ENCODE data around the gene SEMA4D. TPM values are rescaled to one million over a fixed set of nuclear protein-coding genes. Genes with fewer than 3 reads are reported as not detected.

SEMA4D gene
- total and polyA plus RNA-seq, 5 experiments from 2014 or later, result 154 to 573 (median 359) TPM

DNA sequence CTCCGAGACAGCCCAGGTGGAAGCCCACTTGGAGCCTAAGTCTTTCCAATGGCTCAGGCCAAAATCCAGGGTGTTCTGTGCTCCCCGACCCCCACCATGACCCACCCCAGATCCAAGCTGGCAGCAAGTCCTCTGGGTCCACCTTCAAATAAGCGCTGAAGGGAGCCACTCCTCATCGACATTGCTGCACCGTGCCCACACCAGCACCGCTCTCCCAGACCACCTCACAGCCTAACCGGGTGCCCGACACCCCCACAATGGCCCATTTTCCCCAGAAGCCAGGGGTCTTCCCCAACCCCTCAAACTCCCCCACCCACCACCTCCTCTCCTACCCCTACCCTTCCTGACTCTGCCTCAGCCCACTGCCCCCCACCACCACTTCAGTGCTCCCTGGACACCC lies 50.5 kb downstream of the SEMA4D start:
- H3K9me3 Mint-ChIP-seq, result no peaks in the 10 kb centered on the region
- POLR2A ChIA-PET, result interaction anchor here (0.7 to 2.4 kb wide), 6 partner anchors 10 to 102 kb away, joined by 3 to 11 read pairs (median 6); no protein-coding TSS in a partner anchor
- peak overlapping the region; percentile 88 to 99 (median 96) for H3K27ac Mint-ChIP-seq
- DNase-seq (no peak), ATAC-seq (no peak)
- H3K27me3 Mint-ChIP-seq, result no peaks in the 10 kb centered on the region
- H3K4me1 Mint-ChIP-seq, result peaks cover 50 to 95% (median 90%) of the 10 kb centered on the region in 4 donors
- peak overlapping the region in 7 of 10 donors; percentile 37 to 83 (median 60) for H3K4me3 Mint-ChIP-seq
- H3K36me3 Mint-ChIP-seq, result peaks cover 3 to 72% (median 10%) of the 10 kb centered on the region in 3 donors

DNA sequence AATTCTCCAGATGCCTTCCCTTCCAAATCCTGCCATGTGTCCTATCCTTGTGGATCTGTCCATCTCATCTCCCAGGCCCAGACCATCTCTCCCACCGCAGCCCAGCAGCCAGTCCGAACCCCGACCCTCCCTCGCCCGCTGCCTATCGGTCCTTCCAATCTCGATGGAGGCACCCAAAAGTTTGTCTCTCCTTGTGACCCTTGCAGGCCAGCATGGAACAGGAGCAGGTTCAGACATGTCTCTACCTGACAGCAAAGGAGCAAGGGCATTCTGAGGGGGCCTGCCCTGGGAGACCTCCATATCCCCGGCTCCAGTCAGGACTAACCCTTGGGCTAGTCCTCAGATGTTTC lies 51.0 kb downstream of the SEMA4D start:
- POLR2A ChIA-PET, result interaction anchor here (0.7 to 3.1 kb wide), 5 partner anchors 11 to 43 kb away, joined by 3 to 11 read pairs (median 6); no protein-coding TSS in a partner anchor
- H3K9me3 Mint-ChIP-seq, result no peaks in the 10 kb centered on the region
- H3K36me3 Mint-ChIP-seq, result peaks cover 3 to 72% (median 10%) of the 10 kb centered on the region in 3 donors
- no peaks in the 10 kb centered on the region for H3K27me3 Mint-ChIP-seq
- peak overlapping the region; percentile 88 to 99 (median 96) for H3K27ac Mint-ChIP-seq
- peaks cover 52 to 97% (median 93%) of the 10 kb centered on the region in 4 donors for H3K4me1 Mint-ChIP-seq
- DNase-seq (peak in 1 of 10 donors; percentile 52), ATAC-seq (no peak)
- peak overlapping the region in 8 of 10 donors; percentile 7 to 83 (median 59) for H3K4me3 Mint-ChIP-seq

DNA sequence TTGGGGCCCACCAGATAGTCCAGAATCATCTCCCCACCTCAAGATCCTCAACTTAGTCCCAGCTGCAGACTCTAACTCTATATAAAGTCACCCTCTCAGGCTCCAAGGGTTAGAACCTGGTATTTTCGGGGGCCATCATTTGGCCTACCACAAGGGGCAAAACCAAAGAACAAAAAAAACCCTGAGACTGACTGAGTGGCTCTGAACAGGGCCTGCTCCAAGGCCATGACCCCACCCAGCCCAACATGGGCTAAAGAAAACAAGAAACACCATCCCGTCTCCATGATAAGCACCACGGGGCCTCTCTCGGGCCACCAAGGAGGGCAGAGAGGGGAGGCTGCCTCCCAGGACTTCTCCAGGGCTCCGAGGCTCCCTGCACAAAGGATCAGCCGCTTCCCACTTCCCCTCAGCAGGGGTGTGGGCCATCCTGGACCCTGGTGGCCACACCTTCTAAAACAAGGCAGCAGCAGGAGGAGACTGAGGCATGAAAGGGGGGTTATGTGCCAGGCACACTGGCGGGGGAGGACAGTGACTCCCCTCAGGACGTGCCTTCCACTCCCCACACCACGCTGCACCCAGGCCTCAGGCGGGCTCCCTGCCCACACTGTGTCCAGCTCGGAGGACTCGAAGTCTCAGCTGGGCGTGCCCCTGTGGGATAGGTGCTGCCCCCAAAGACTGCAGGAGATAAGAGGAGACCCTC lies 51.5 kb downstream of the SEMA4D start:
- H3K4me3 Mint-ChIP-seq, result peak overlapping the region in 9 of 10 donors; percentile 34 to 87 (median 76)
- peak overlapping the region; percentile 92 to 99 (median 98) for H3K27ac Mint-ChIP-seq
- peaks cover 3 to 69% (median 10%) of the 10 kb centered on the region in 3 donors for H3K36me3 Mint-ChIP-seq
- peaks cover 51 to 97% (median 93%) of the 10 kb centered on the region in 4 donors for H3K4me1 Mint-ChIP-seq
- H3K9me3 Mint-ChIP-seq, result no peaks in the 10 kb centered on the region
- peak in 1 of 10 donors; percentile 50 for DNase-seq
- no peaks in the 10 kb centered on the region for H3K27me3 Mint-ChIP-seq
- POLR2A ChIA-PET, result interaction anchor here (0.7 to 11.2 kb wide), 7 partner anchors 8 to 102 kb away, joined by 3 to 108 read pairs (median 9); no protein-coding TSS in a partner anchor
- no peak for ATAC-seq

DNA sequence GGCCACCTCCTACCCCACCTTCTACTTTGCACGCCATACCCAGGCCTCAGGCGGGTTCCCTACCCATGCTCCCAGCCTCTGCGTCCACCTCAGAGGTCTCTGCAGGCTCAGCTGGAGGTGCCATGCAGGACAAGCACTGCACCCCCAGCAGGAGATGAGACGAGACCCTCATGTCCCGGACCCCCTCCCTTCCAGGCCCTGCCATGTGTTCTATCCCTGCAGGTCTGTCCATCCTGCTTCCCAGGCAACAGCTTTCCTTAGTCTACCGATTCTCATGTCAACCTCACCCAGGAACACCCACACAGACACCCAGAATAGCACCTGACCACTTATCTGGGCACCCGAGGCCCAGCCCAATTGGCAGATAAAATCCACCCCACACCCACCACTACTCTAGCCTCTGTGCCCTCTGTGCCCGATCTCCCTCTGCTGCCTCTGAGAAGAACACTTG lies 52.1 kb downstream of the SEMA4D start:
- H3K36me3 Mint-ChIP-seq, result peaks cover 3 to 69% (median 10%) of the 10 kb centered on the region in 3 donors
- ATAC-seq, result no peak
- H3K4me1 Mint-ChIP-seq, result peaks cover 54 to 97% (median 93%) of the 10 kb centered on the region in 4 donors
- peak overlapping the region; percentile 92 to 99 (median 98) for H3K27ac Mint-ChIP-seq
- DNase-seq, result peak in 1 of 10 donors; percentile 45
- no peaks in the 10 kb centered on the region for H3K27me3 Mint-ChIP-seq
- peak overlapping the region; percentile 34 to 87 (median 70) for H3K4me3 Mint-ChIP-seq
- POLR2A ChIA-PET, result interaction anchor here (0.9 to 11.2 kb wide), 10 partner anchors 8 to 103 kb away, joined by 3 to 108 read pairs (median 10); no protein-coding TSS in a partner anchor
- H3K9me3 Mint-ChIP-seq, result no peaks in the 10 kb centered on the region

DNA sequence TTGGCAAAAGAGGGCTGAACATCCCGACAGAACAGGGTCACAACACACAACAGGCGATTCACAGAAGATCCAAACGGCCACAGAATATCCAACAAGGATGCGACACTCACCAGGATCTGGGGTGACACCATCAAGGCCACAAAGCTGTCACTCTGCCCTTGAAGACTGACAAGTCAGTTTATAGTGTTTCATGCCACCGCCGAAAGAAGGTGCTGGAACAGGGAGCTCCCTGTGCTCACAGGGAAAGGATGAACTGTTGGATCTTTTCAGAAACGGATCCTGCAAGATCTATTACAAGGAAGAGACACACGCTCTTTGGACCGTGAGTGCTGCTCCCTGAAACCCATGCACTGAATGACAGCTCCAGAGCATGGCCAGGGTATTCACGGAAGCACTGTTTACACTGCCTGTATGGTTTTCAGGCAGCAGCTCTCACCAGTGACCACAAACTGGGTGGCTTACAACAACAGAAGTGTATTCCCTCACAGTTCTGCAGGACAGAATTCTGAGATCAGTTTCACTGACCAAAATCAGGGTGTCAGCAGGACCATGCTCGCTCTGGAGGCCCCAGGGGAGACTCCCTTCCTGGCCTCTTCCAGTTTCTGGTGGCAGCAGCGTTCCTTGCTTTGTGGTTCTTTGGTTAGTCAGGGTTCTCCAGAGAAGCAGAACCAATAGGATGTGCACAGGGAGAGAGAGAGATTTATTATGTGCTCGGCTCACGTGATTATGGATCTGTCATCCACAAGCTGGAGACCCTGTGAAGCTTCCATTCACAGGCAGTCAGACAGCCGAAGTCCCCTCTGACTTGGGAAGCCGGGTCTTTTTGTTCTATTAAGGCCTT lies 52.8 kb downstream of the SEMA4D start:
- peak overlapping the region; percentile 92 to 99 (median 98) for H3K27ac Mint-ChIP-seq
- no peak for ATAC-seq
- POLR2A ChIA-PET, result interaction anchor here (0.9 to 11.2 kb wide), 16 partner anchors 9 to 103 kb away, joined by 3 to 108 read pairs (median 4); no protein-coding TSS in a partner anchor
- H3K9me3 Mint-ChIP-seq, result no peaks in the 10 kb centered on the region
- DNase-seq, result no peak
- no peaks in the 10 kb centered on the region for H3K27me3 Mint-ChIP-seq
- H3K4me3 Mint-ChIP-seq, result peak overlapping the region; percentile 41 to 87 (median 72)
- peaks cover 56 to 97% (median 93%) of the 10 kb centered on the region in 4 donors for H3K4me1 Mint-ChIP-seq
- peaks cover 3 to 69% (median 10%) of the 10 kb centered on the region in 3 donors for H3K36me3 Mint-ChIP-seq

GRCh38 chr9:89444274-89444673 lies 53.6 kb downstream of the SEMA4D start:
- ATAC-seq (peak; percentile 84 to 98), DNase-seq (peak in 9 of 10 donors; percentile 44 to 88 (median 76))
- POLR2A ChIA-PET, result interaction anchor here (0.7 to 11.2 kb wide), 16 partner anchors 10 to 112 kb away, joined by 3 to 108 read pairs (median 4); no protein-coding TSS in a partner anchor
- peaks cover 53 to 97% (median 93%) of the 10 kb centered on the region in 4 donors for H3K4me1 Mint-ChIP-seq
- no peaks in the 10 kb centered on the region for H3K9me3 Mint-ChIP-seq
- H3K27me3 Mint-ChIP-seq, result no peaks in the 10 kb centered on the region
- peaks cover 3 to 69% (median 7%) of the 10 kb centered on the region in 3 donors for H3K36me3 Mint-ChIP-seq
- H3K27ac Mint-ChIP-seq, result peak overlapping the region; percentile 92 to 99 (median 98)
- peak overlapping the region; percentile 46 to 87 (median 72) for H3K4me3 Mint-ChIP-seq

- ATAC-seq (no peak), DNase-seq (no peak)
- Mint-ChIP-seq H3K27me3 (no peaks in the 10 kb centered on the region), H3K27ac (peak overlapping the region; percentile 94 to 99 (median 98)), H3K4me1 (peaks cover 45 to 95% (median 89%) of the 10 kb centered on the region in 4 donors), H3K36me3 (peaks cover 3 to 67% (median 5%) of the 10 kb centered on the region in 3 donors), H3K9me3 (no peaks in the 10 kb centered on the region), H3K4me3 (peak overlapping the region in 3 of 10 donors; percentile 51 to 71 (median 55))
- POLR2A ChIA-PET, result interaction anchor here (0.8 to 11.2 kb wide), 11 partner anchors 11 to 113 kb away, joined by 3 to 108 read pairs (median 5); no protein-coding TSS in a partner anchor
Observed at GRCh38 chr9:89442981-89443814, 54.7 kb downstream of the SEMA4D start.

DNA sequence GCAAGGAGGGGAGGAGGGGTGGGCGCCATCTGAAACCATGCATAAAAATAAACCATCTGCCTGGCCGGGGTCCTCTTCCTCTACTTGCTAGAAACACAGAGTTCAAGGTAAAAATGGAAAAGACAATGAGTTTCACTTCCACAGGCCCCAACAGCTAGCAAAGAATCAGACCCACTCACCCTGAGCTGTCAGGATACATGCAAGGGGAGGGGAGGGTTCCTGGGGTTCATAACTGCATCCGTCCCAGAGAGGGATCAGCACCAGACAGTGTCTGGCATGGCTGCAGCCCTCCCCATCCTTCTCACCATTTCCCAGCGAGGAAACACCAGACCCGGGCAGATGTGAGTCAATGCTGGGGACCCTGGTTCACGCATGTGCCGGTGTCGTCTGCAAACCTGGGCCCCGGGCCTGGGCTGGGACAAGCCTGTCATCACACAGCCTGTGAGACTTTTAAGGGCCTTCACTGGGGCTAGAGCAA lies 55.4 kb downstream of the SEMA4D start:
- POLR2A ChIA-PET, result interaction anchor here (1.2 to 11.2 kb wide), 7 partner anchors 10 to 106 kb away, joined by 3 to 108 read pairs (median 7); no protein-coding TSS in a partner anchor
- peak overlapping the region; percentile 86 to 97 (median 93) for H3K27ac Mint-ChIP-seq

GRCh38 chr9:89441986-89442385 lies 55.9 kb downstream of the SEMA4D start:
- peak overlapping the region in 7 of 10 donors; percentile 16 to 78 (median 45) for H3K4me3 Mint-ChIP-seq
- H3K9me3 Mint-ChIP-seq, result no peaks in the 10 kb centered on the region
- no peak for ATAC-seq
- POLR2A ChIA-PET, result interaction anchor here (0.8 to 11.2 kb wide), 8 partner anchors 10 to 107 kb away, joined by 3 to 108 read pairs (median 6); no protein-coding TSS in a partner anchor
- DNase-seq, result no peak
- peaks cover 50 to 98% (median 89%) of the 10 kb centered on the region in 4 donors for H3K4me1 Mint-ChIP-seq
- no peaks in the 10 kb centered on the region for H3K27me3 Mint-ChIP-seq
- H3K36me3 Mint-ChIP-seq, result peaks cover 3 to 72% (median 5%) of the 10 kb centered on the region in 3 donors
- H3K27ac Mint-ChIP-seq, result peak overlapping the region; percentile 86 to 97 (median 93)

More for the DNA sequence above, 55.4 kb downstream of the SEMA4D start:
- H3K4me1 Mint-ChIP-seq, result peaks cover 50 to 98% (median 89%) of the 10 kb centered on the region in 4 donors
- peak overlapping the region in 6 of 10 donors; percentile 10 to 55 (median 34) for H3K4me3 Mint-ChIP-seq
- DNase-seq (no peak), ATAC-seq (no peak)
- H3K9me3 Mint-ChIP-seq, result no peaks in the 10 kb centered on the region
- peaks cover 3 to 72% (median 5%) of the 10 kb centered on the region in 3 donors for H3K36me3 Mint-ChIP-seq
- H3K27me3 Mint-ChIP-seq, result no peaks in the 10 kb centered on the region

- Mint-ChIP-seq H3K4me1 (peaks cover 50 to 98% (median 89%) of the 10 kb centered on the region in 4 donors), H3K27ac (peak overlapping the region; percentile 86 to 97 (median 93)), H3K4me3 (peak overlapping the region in 6 of 10 donors; percentile 26 to 78 (median 51)), H3K36me3 (peaks cover 3 to 69% (median 5%) of the 10 kb centered on the region in 3 donors), H3K9me3 (no peaks in the 10 kb centered on the region), H3K27me3 (no peaks in the 10 kb centered on the region)
- POLR2A ChIA-PET, result interaction anchor here (0.8 to 11.2 kb wide), 5 partner anchors 12 to 93 kb away, joined by 3 to 108 read pairs (median 7); no protein-coding TSS in a partner anchor
- ATAC-seq, result no peak
- DNase-seq, result no peak
Observed at GRCh38 chr9:89441655-89441970, 56.3 kb downstream of the SEMA4D start.
